Gastroesophageal sphincter (tissue), 4 donors: ENCODE measurements around the gene ACP4. TPM values are rescaled to one million over a fixed set of nuclear protein-coding genes. Genes with fewer than 3 reads are reported as not detected.
A peak's percentile ranks its signal among the peaks of the same experiment; 100 is the strongest.

ENCODE experiments used
- ATAC-seq: fragments of 150-250 bp; one replicate; pipeline ENCODE4 v1.9.1; 2016; ENCODE audit warnings: mild to moderate bottlenecking, moderate library complexity
- H3K27ac ChIP-seq, 4 donors: fragments of 200-600 bp; sonication (generic) in 3 of 4; 1 replicate in 3 of 4; 2 replicates in 1 of 4; pipeline ENCODE4 v1.5.1; 2016 to 2019
- H3K27me3 ChIP-seq: fragments of 200-600 bp; sonication (generic); one replicate; pipeline ENCODE4 v1.5.1; 2019
- H3K36me3 ChIP-seq, 2 donors: fragments of 200-600 bp; sonication (generic); one replicate each; pipeline ENCODE4 v1.5.1; 2019; ENCODE audit warnings: control low read depth in 1 of 2
- H3K4me1 ChIP-seq, 3 donors: fragments of 200-600 bp; sonication (generic); 1 replicate in 2 of 3; 2 replicates in 1 of 3; pipeline ENCODE4 v1.5.1; 2016 to 2019; ENCODE audit warnings: control low read depth in 2 of 3
- H3K4me3 ChIP-seq, 2 donors: fragments of 200-600 bp; sonication (generic); one replicate each; pipeline ENCODE4 v1.5.1; 2019; ENCODE audit warnings: mild to moderate bottlenecking in 1 of 2, moderate library complexity in 1 of 2
- H3K9me3 ChIP-seq, 3 donors: fragments of 200-600 bp; sonication (generic); one replicate each; pipeline ENCODE4 v1.5.1; 2017 to 2019; ENCODE audit warnings: control low read depth in 2 of 3
- EP300 ChIP-seq: sonication (generic); formaldehyde crosslinking; IDR thresholded peaks from one replicate; pipeline ENCODE4 v1.6.1; 2017; ENCODE audit warnings: antibody characterized with exemption, mild to moderate bottlenecking
- POLR2A ChIP-seq, 2 donors: fragments of 450-650 bp; IDR thresholded peaks; one replicate each; pipeline ENCODE4 v1.6.1; 2017; ENCODE audit warnings: antibody characterized with exemption in 2 of 2, mild to moderate bottlenecking in 2 of 2, moderate library complexity in 1 of 2
- POLR2AphosphoS5 ChIP-seq: sonication (generic); formaldehyde crosslinking; IDR thresholded peaks from one replicate; pipeline ENCODE4 v1.6.1; 2017; ENCODE audit warnings: antibody characterized with exemption
- WGBS, 2 donors: methylation state at CpG; one replicate each; pipeline ENCODE4 v1.1.5; 2018; ENCODE audit warnings: low coverage in 1 of 2; 5-methylcytosine and 5-hydroxymethylcytosine counted together
- total RNA-seq, 4 donors: library from RNA; depleted of rRNA; stranded (reverse); fragments of >200 nt; gene quantifications; one replicate each; pipeline ENCODE4 v1.1.0, GENCODE V29; 2016
- TF ChIP-seq, protein P1 (sequence below), 4 experiments: fragments of 200-600 bp in 2 of 4; fragments of 450-650 bp in 2 of 4; sonication (generic) in 1 of 4; IDR thresholded peaks; one replicate each; pipeline ENCODE4 v1.5.1; 2017 to 2019; ENCODE audit warnings: antibody characterized with exemption in 4 of 4, mild to moderate bottlenecking in 2 of 4, moderate library complexity in 2 of 4

Gene ACP4
- total RNA-seq, 4 donors from 2014 or later = not detected

DNA sequence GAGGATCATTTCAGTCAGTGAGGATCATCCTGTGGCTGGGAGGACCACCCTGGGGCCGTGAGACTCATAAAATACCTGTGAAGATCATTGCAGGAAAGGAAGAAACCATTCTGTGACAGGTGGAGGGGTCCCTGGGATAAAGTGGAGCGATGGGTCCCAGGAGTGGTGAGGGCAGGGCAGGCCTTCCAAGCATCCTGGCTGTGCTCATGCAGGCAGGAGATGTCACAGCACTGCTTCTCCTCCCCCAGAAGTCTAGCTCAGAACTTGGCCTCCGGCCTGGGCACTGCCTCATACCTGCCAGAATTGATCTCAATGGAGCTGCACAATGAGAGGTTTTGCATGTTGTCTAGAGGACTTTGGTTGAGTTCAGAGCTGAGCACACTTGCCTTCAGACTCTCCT, 22.3 kb downstream of the ACP4 start:
- TF ChIP-seq POLR2AphosphoS5 = no peak
- TF ChIP-seq POLR2A (IDR thresholded peaks at IDR 0.05) = no peak
- TF ChIP-seq, protein P1, sequence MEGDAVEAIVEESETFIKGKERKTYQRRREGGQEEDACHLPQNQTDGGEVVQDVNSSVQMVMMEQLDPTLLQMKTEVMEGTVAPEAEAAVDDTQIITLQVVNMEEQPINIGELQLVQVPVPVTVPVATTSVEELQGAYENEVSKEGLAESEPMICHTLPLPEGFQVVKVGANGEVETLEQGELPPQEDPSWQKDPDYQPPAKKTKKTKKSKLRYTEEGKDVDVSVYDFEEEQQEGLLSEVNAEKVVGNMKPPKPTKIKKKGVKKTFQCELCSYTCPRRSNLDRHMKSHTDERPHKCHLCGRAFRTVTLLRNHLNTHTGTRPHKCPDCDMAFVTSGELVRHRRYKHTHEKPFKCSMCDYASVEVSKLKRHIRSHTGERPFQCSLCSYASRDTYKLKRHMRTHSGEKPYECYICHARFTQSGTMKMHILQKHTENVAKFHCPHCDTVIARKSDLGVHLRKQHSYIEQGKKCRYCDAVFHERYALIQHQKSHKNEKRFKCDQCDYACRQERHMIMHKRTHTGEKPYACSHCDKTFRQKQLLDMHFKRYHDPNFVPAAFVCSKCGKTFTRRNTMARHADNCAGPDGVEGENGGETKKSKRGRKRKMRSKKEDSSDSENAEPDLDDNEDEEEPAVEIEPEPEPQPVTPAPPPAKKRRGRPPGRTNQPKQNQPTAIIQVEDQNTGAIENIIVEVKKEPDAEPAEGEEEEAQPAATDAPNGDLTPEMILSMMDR (IDR thresholded peaks at IDR 0.05) = no peak
- no peak for TF ChIP-seq EP300
- no peak for ATAC-seq
- 50 to 53% methylated on average over 1 to 3 of the region's 3 CpGs for WGBS, 2 donors
- Histone ChIP-seq H3K4me3 (no peak overlapping the region), H3K36me3 (no peaks in the 10 kb centered on the region), H3K27me3 (peaks cover 61% of the 10 kb centered on the region), H3K27ac (no peak overlapping the region), H3K4me1 (no peaks in the 10 kb centered on the region), H3K9me3 (no peaks in the 10 kb centered on the region)

DNA sequence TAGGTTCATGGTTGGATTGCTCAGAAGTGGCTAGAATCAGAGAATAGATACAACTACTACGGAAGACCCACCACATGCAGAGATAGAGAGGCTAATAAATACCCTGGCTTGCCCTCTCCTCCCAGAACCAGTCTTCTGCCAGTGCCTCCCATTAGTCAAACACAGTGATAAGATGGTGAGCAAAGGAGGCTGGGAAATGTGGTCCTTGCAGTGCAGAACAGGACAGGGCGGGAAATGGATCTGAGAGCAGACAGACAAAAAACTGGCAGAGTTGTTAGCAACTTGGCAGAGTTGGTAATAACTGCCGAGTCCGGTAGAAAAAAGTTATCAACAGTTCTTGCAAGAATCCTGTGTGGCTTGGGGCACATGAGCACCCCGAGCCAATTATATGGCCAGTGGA, 24.7 kb downstream of the ACP4 start:
- TF ChIP-seq POLR2AphosphoS5 (no peak), POLR2A (IDR thresholded peaks at IDR 0.05) (no peak)
- Histone ChIP-seq H3K27me3 (peaks cover 86% of the 10 kb centered on the region), H3K4me1 (peaks cover 0 to 9% (median 0%) of the 10 kb centered on the region in 3 donors), H3K9me3 (no peaks in the 10 kb centered on the region), H3K36me3 (no peaks in the 10 kb centered on the region), H3K4me3 (no peak overlapping the region), H3K27ac (no peak overlapping the region)
- ATAC-seq = no peak
- WGBS, 2 donors = 68 to 90% methylated on average over 2 to 4 of the region's 5 CpGs

DNA sequence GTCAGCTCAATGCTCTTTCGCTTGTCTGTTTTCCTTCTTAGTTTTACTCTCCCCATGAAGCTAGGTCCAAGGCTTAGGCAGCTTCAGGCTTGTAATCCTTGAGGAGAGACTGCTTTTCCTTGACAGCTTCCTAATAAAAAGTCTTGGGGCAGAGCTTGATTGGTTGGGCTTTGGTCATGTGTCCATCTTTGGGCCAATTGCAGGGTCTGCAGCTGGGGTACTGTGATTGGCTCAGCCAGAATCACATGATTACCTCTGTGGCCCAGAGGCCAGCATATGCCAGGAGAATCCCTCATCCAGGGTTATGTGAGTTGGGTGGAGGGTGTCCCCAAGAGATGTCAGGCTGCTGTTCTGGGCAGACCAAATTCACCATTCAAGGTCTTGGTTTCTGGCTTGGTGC, 25.2 kb downstream of the ACP4 start:
- ATAC-seq = no peak
- Histone ChIP-seq H3K4me1 (peaks cover 0 to 12% (median 0%) of the 10 kb centered on the region in 3 donors), H3K4me3 (no peak overlapping the region), H3K27me3 (peaks cover 91% of the 10 kb centered on the region), H3K36me3 (no peaks in the 10 kb centered on the region), H3K9me3 (no peaks in the 10 kb centered on the region), H3K27ac (no peak overlapping the region)
- TF ChIP-seq POLR2A (IDR thresholded peaks at IDR 0.05) (no peak), EP300 (no peak), POLR2AphosphoS5 (no peak)
- TF ChIP-seq, protein P1 (IDR thresholded peaks at IDR 0.05) = no peak
- WGBS, 2 donors = 80 to 83% methylated on average over 1 of the region's 1 CpG

DNA sequence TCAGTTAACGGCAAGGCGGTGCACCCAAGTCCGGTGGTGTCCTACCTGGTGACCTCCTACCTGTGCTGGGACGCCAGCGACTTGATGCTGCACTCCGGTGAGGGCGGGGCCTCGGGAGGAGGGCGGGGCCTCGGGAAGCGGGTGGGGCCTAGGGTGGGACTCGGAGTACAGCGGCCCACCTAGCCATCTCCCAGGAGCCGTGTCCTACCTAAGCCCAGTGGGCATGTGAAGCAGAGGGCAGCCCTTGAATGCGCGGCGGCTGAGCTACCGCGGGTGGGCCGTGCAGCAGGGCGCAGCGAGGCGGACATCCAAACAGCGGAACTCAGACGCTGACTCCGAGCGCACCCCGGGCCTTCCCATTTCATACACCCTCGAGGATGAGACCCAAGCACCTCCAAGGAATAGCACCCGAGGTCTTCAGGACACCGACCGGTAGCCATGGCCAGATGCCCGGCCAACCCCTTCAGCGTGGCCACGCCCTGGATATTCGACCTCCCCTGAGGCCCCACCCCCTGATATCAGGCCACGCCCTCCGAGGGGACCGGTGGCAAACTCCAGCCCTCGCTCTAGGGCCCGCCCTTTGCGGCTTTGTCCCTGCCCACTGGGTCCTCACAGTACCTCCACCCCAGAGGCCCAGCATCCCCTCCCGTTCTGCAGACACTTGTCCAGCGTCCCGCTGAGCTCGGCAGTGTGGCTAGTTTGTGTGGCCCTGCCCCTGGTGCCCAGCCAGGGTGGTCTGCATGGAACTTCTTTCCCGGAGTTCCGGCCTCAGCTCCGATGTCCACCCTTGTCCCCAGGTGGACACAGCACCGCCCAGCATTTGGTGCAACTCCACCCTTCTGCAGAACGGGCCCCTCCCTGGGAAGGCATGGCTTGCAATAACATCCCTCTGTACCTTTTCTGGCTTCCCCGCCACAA, 28.0 kb downstream of the ACP4 start:
- H3K27ac ChIP-seq = no peak overlapping the region
- no peak for ATAC-seq
- WGBS, 2 donors = 9 to 38% methylated on average over 4 to 16 of the region's 52 CpGs
- peaks cover 0 to 19% (median 0%) of the 10 kb centered on the region in 3 donors for H3K4me1 ChIP-seq
- H3K4me3 ChIP-seq = peak overlapping the region in 1 of 2 donors; percentile 28
- no peaks in the 10 kb centered on the region for H3K9me3 ChIP-seq
- TF ChIP-seq EP300 (no peak), POLR2AphosphoS5 (no peak), POLR2A (IDR thresholded peaks at IDR 0.05) (no peak)
- TF ChIP-seq, protein P1 (IDR thresholded peaks at IDR 0.05) = no peak
- peaks cover 98% of the 10 kb centered on the region for H3K27me3 ChIP-seq
- no peaks in the 10 kb centered on the region for H3K36me3 ChIP-seq

DNA sequence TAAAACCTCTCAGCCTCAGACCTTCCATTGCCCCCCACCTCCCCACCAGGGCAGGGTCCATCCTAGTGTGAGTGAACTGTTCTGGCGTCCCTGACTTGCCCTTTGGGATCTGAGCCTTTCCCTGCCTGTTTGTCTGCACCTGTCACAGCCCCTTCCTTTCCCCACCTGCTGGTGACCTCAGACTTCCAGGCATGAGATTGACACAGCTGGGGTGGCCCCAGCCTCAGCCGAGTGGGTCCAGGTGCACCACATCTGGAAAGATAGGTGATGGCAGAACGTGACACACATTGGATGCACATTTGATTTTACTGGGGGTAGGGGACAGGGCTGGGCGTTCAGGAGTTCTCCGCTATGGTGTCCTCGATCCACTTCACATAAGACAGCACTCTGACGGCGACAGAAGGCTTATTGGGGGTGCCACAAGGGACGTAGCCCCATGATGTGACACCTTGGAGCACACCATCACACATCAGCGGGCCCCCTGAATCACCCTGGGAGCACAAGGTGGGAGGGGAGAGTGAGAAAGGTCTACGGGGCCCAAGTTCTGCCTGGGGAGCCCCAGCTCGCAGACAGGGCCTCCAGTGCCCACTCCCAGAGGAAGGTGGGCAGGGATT, 28.8 kb downstream of the ACP4 start:
- TF ChIP-seq, protein P1 (IDR thresholded peaks at IDR 0.05) = no peak
- TF ChIP-seq POLR2AphosphoS5 (no peak), EP300 (no peak), POLR2A (IDR thresholded peaks at IDR 0.05) (no peak)
- Histone ChIP-seq H3K9me3 (no peaks in the 10 kb centered on the region), H3K27me3 (peaks cover 99% of the 10 kb centered on the region), H3K4me3 (no peak overlapping the region), H3K36me3 (no peaks in the 10 kb centered on the region), H3K27ac (no peak overlapping the region), H3K4me1 (peaks cover 0 to 19% (median 0%) of the 10 kb centered on the region in 3 donors)
- ATAC-seq = no peak
- 23% methylated on average over 2 of the region's 12 CpGs; no CpG with 5 or more reads in 1 of the 2 donors for WGBS, 2 donors
